PFSK-1 (cell line): ENCODE measurements around the gene SST.

Experiments
- FOXP2 ChIP-seq: optimal IDR thresholded peaks from 2 replicates; pipeline ENCODE3; 2011; ENCODE audit warnings: borderline replicate concordance, control low read depth, inconsistent platforms; ENCODE audit not compliant: insufficient read depth; ENCODE audit errors: extremely low read length, extremely low read depth
- POLR2AphosphoS5 ChIP-seq: IDR thresholded peaks from 2 replicates; pipeline ENCODE4 v1.6.1; 2012; ENCODE audit warnings: low read depth, mild to moderate bottlenecking, control low read depth, low read length, moderate library complexity
- REST ChIP-seq, 2 experiments: IDR thresholded peaks; 2 replicates each; pipeline versions ENCODE4 v1.6.1 to v1.8.0; 2011 to 2012; ENCODE audit warnings: low read depth in 2 of 2, low read length in 2 of 2, control low read depth in 1 of 2, inconsistent platforms in 1 of 2, mild to moderate bottlenecking in 1 of 2, moderate library complexity in 1 of 2; ENCODE audit not compliant: insufficient read depth in 1 of 2
- SIN3A ChIP-seq: IDR thresholded peaks from 2 replicates; pipeline ENCODE4 v1.6.1; 2012; ENCODE audit warnings: mild to moderate bottlenecking, low read length, moderate library complexity, borderline replicate concordance; ENCODE audit not compliant: insufficient read depth
- TAF1 ChIP-seq: IDR thresholded peaks from 2 replicates; pipeline ENCODE4 v1.6.1; 2012; ENCODE audit warnings: low read length, control low read depth, borderline replicate concordance; ENCODE audit not compliant: insufficient read depth

Gene SST

GRCh38 chr3:187696021-187696420, 25.8 kb upstream of the SST start:
- TF ChIP-seq SIN3A (no peak), FOXP2 (no peak), TAF1 (no peak), POLR2AphosphoS5 (no peak), REST (IDR thresholded peaks at IDR 0.05; ENCODE audit: insufficient read depth in 1 of 2, low read depth in 2 of 2, low read length in 2 of 2) (no peak)

GRCh38 chr3:187695449-187695848, 25.3 kb upstream of the SST start:
- TF ChIP-seq SIN3A (no peak), FOXP2 (no peak), POLR2AphosphoS5 (no peak), REST (IDR thresholded peaks at IDR 0.05; ENCODE audit: insufficient read depth in 1 of 2, low read depth in 2 of 2, low read length in 2 of 2) (no peak), TAF1 (no peak)

- TF ChIP-seq SIN3A, result no peak
Observed at GRCh38 chr3:187694801-187695200, 24.6 kb upstream of the SST start.

- TF ChIP-seq TAF1 (no peak), REST (IDR thresholded peaks at IDR 0.05; ENCODE audit: insufficient read depth in 1 of 2, low read depth in 2 of 2, low read length in 2 of 2) (no peak), SIN3A (no peak), FOXP2 (no peak), POLR2AphosphoS5 (no peak)
Observed at GRCh38 chr3:187693431-187693830, 23.2 kb upstream of the SST start.

- TF ChIP-seq REST (IDR thresholded peaks at IDR 0.05; ENCODE audit: insufficient read depth in 1 of 2, low read depth in 2 of 2, low read length in 2 of 2) (no peak), SIN3A (no peak), FOXP2 (no peak), POLR2AphosphoS5 (no peak), TAF1 (no peak)
Observed at GRCh38 chr3:187689984-187690383, 19.8 kb upstream of the SST start.
